HL-60/S4 treated with retinoic acid at 250 ng/mL for 4 days and 3 days (cell line): Measurements from ENCODE around the gene PANK4.

Experiments used
- in situ Hi-C: fragments of 300-500 bp; cut with MboI; formaldehyde crosslinking; loops from 2 replicates; pipeline ENCODE4 v1.7.0; 2022; ENCODE audit warnings: low sequenced_read_pairs

Gene PANK4

GRCh38 chr1:2515763-2516080, 10.7 kb downstream of the PANK4 start:
- in situ Hi-C loops = no loop called here

GRCh38 chr1:2514863-2515762, 11.3 kb downstream of the PANK4 start:
- in situ Hi-C loops = no loop called here

- in situ Hi-C loops = no loop called here
Observed at GRCh38 chr1:2513939-2514652, 12.3 kb downstream of the PANK4 start.

GRCh38 chr1:2512862-2513421, 13.5 kb downstream of the PANK4 start:
- in situ Hi-C loops = no loop called here

DNA sequence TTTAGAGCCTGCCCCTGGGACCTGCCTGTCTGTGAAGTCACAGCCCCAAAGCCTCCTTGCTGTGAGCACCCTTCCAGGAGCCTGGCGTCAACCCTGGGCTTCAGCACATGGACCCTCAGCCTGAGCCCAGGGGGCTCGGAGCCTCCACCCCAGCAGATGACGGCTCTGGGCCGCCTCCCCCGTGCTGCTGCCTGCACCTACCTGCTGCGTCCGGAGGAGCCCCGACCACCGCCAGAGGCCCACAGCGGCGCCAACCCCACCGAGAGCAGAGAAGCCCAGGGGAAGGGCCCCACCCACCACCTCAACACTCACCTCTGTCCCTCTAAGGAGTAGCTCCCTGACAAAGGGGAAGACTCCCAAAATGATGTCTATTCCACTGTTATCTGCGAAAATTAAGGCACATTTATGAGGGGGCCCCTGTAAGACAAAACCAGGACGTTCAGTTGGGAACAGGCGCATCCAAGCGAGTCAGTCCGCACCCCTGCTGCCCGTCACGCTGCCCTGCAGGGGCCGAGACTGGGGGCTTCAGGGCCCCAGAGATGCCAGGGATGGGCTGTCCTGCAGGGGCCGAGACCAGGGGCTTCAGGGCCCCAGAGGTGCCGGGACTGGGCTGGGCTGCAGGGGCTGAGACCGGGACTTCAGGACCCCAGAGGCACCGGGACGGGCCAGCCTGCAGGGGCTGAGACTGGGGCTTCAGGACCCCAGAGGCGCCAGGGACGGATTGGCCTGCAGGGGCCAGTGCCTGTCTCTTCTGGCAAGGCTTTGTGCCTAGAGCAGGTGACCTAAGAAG, 15.8 kb downstream of the PANK4 start:
- in situ Hi-C loops = no loop called here

- in situ Hi-C loops = no loop called here
Observed at GRCh38 chr1:2509589-2509988, 16.8 kb downstream of the PANK4 start.

GRCh38 chr1:2508751-2509150, 17.6 kb downstream of the PANK4 start:
- in situ Hi-C loops = no loop called here

DNA sequence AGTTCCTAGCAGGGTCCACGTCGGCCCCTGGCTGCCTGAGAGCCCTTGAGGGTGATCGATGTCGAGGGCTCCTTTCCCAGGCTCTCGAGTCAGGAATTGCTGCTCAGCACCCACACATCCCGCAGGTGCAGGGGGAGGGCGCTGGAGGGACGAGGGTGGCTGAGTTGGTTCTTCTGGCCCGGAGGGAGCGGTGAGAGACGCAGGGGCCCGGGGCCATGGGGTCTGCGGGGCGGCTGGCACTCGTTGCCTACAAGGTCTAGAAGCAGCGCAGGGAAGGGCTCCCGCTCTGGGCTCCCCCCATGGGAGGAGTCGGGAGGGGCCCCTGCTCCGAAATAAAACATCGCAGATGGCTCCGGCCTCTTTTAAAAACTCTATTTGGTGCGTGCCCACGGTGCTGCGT, 18.2 kb downstream of the PANK4 start:
- in situ Hi-C loops = no loop called here

DNA sequence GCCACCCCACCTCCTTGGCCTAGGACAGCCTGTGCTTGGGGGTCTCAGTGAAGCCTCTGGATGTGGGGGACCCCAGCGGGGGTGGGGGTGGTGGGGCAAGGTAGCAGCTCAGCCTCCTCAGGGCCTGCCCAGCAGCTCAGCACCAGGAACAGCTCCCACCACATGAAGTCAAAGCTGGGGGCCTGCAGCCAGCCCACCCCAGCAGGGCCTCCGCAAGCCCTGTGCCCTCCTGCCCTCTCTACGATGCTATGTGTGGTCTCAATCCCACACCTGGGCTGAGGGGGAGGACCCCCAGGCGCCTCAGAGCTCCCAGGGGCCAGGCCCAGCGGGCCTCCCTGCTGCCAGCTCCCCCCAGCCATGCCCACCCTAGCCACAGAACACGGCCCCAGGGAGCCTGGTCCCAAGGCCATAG, 18.6 kb downstream of the PANK4 start:
- in situ Hi-C loops = no loop called here

DNA sequence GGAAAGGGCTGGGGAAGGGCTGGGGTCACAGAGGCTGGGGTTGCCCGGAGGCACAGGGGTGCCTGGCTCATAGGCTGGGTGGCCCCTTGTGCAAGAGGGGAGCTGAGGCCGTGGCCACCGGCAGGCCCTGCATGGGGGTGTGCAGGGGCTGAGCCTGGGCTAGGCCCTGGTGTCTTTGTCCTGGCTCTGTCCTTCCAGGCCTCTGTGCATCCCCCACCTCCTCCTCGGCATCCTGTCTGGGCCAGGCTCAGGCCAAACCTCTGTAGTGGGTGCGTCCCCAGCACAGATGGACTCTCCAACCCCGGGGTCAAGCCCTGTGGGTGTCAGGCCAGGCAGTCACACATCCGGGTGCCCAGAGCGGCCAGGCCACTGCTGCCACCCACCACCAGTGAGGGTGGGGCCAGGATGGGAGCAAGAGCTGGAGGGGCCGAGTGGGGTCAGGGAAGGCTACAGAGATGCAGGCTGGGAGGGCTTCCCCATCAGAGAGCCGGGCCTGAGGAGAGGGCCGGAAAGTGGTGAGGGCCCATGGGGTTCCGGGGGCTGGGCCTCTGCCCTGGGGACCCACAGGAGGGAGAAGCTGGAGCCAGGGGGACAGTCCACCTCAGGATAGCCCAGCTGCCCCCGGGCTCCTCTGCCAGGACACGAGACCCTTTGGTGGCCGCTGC, 19.4 kb downstream of the PANK4 start:
- in situ Hi-C loops = no loop called here

DNA sequence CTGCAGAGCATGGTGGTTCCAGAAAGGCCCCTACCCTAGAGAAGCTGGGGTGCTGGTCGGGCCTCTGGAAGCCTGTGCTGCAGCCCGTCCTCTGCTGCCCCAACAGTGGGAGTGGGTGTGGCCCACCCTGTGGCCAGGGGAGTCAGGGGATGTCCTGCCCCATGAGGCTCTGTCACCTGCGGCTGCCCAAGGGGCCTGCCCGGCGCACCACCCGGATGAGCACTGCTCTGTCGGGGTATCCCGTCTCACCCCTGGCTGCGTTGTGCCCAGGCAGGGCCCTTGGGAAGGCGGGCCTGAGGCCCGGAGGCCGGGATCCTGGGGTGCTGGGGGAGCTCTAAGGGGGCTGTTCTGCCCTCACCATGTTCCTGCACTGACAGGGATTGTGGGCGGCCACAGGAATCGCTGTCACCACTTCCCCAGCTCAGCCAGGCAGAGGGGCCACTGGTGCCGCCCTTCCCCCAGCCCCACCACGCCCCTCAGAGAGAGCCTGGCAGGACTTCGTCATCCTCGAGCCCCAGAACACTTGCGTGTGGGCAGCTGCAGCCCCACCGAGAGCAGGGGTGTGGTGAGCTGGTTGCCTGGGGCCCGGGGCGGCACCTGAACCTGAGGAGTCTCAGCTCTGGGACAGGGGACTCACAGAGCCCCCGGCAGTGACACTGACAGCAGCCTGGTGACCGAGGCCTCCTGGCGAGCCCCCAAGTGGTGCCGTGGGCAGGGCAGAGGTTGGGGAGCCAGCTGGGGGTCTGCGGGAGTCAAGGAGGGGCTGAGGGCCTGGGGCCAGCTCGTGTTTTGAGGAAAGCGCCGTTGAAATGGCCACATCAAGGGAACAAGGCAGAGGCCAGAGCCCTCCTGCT, 20.2 kb downstream of the PANK4 start:
- in situ Hi-C loops = no loop called here

DNA sequence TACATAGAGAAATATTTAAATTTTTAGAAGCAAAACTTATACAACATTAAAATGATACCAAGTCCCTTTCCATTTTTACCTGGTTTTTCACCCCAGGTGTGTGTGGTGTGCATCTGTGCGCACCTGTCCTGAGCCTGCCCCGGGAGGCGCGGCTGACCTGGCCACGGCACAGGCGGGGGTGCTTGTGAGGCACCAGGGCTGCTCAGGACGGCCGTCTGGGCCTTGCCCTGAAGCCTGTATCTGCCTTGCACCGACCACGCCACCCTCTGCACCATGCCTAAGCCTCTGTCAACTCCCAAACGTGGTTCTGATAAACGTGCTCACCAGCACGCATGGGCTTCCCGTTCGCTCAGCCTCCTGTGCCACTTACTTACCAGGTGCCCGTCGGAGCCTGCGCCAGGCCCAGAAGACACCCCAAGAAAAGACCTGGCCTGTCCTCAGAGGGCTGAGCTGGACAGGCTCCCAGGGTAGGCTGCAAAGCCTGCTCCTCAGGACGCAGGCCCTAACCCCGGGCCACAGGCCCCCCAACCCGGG, 20.9 kb downstream of the PANK4 start:
- in situ Hi-C loops = no loop called here

DNA sequence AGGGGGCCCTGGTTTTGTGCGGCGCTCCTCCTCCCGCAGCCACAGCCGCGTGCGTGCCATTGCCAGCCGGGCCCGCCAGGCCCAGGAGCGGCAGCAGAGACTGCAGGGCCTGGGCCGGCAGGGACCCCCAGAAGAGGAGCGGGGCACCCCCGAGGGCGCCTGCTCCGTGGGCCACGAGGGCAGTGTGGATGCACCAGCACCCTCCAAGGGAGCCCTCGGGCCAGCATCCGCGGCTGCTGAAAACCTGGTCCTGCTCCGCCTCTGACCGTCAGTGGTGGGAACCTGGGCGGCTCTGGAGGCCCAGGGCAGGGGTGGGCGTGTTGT, 21.5 kb downstream of the PANK4 start:
- in situ Hi-C loops = no loop called here

- in situ Hi-C loops = no loop called here
Observed at GRCh38 chr1:2504225-2504948, 22.0 kb downstream of the PANK4 start.

DNA sequence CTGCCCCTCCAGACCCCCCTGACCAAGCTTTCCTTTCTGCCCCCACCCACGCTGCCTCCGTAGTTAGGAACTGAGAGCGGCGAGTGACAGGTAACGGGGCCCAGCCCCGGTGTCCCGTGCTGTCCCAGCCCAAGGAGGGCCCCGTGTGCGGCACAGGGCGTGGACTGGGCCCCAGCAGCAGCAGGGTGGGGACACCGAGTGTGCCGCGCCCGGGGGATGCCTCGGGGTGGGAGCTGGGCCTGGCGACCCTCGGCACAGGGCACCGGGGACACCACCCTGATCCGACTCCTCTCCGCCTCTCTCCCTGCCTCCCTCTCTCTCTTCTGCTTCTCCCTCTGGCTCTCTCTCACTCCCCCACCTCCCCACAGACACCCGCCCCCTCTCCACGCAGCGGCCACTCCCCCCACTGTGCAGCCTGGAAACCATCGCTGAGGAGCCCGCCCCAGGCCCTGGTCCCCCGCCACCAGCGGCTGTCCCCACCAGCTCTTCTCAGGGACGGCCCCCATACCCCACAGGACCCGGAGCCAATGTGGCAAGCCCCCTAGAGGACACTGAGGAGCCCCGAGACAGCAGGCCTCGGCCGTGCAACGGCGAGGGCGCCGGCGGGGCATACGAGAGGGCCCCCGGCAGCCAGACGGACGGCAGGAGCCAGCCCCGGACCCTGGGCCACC, 22.7 kb downstream of the PANK4 start:
- in situ Hi-C loops = no loop called here

DNA sequence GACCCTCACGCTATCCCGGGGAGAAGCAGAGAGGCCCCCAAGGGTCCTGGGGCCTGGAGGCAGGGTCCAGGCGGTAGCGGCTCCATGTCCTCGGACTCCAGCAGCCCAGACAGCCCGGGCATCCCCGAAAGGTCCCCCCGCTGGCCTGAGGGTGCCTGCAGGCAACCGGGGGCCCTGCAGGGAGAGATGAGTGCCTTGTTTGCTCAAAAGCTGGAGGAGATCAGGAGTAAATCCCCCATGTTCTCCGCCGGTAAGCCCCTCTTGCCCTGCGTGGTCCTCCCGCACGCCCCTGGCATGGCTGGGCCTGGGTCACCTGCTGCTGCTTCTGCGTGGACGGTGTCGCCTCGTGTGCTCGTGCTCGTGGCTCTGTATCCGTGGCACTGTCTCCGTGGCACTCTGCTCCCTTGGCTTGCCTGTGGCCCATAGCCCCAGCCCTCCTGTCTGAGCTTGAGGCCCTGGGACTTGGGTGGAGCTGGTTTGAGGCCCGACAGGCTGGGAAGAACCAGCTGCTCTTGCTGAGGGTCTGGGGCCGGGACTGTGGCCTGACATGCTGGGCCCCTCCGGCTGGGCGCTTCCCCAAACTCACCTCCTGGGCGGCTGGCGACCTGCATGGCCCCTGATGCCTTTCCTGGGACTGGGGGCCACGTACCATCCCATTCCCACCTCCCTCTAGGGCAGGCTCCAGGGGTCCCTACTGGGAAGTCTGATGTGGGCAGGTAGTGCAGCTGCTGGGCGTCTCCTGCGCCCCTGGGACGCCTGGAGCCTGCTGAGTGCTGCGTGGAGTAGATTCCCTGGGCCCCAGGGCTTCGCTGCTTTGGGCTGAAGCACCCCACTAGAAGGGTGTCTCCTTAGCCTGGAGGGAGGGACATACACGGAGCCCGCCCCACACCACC, 23.5 kb downstream of the PANK4 start:
- in situ Hi-C loops = no loop called here

GRCh38 chr1:2502210-2502609, 24.2 kb downstream of the PANK4 start:
- in situ Hi-C loops = no loop called here

- in situ Hi-C loops = no loop called here
Observed at GRCh38 chr1:2501820-2502119, 24.6 kb downstream of the PANK4 start.
